Body of pancreas (tissue), 4 donors: ENCODE results near the gene PIMREG.

Experiments used
- CTCF ChIP-seq, 7 experiments: fragments of 450-650 bp in 4 of 7; fragments of 200-600 bp in 3 of 7; sonication (generic) in 3 of 7; IDR thresholded peaks; one replicate each; pipeline ENCODE4 v1.5.1; 2016 to 2019; ENCODE audit warnings: antibody characterized with exemption in 7 of 7
- POLR2A ChIP-seq, 3 donors: fragments of 450-650 bp; IDR thresholded peaks; one replicate each; pipeline ENCODE4 v1.6.1; 2016; ENCODE audit warnings: antibody characterized with exemption in 3 of 3, mild to moderate bottlenecking in 2 of 3

DNA sequence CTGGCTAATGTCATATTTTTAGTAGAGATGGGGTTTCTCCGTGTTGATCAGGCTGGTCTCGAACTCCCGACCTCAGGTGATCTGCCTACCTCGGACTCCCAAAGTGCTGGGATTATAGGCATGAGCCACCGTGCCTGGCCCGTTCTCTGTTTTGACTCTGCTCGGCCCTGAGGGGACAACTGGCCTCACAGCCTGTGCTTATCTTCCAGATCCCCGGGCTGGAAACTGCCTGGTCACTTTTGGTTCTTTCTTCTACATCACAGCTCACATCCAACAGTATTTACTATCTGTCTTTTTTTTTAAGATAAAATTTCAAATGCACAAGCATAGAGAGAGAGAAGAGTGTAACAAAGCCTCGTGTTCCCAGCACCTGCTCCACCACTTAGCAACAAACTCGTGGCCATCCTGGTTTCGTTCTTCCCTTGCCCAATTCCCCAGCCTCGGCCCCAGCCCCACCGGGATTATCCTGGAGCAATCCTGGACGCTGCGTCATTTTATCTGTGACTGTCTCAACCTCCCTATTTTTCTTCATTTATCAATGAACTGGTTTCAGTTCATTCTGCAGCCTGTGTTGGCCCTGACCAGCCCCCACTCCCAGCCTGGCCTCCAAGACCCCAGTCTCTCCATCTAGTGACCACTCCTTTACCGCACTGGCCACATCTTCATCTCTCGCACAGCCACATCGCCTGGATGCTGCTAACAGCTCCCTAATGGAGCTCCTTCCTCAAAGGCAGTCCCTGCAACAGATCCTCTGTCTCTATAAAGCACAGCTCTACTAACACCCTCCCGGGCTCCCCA is 21.1 kb downstream of the PIMREG start:
- TF ChIP-seq CTCF (IDR thresholded peaks at IDR 0.05): no peak
- TF ChIP-seq POLR2A (IDR thresholded peaks at IDR 0.05): no peak
